Measurements from ENCODE around the gene RPTOR.

The RPTOR gene

DNA sequence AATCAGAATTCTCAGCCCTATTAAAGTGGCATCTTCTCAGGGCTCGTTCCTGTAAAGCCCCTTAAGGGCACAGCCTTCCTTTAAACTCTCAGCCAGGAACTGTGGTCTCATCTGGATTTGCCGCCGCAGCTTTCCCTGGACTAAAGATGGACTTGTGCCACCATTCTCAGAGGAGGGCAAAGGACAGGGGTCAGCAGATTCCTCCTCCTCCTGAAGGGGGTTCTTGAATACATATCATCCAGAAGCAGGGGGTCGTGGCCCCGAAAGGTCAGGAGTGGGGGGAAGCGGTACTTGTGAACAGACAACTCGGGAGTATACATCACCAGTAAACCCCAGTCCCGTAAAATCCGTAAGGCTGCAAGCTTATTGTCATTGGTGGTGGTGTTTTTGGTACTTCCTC lies 174.8 kb downstream of the RPTOR start:
- Histone ChIP-seq H3K27me3 (ENCODE audit: insufficient read depth, low read length) (no peaks in the 10 kb centered on the region), H3K9me2 (ENCODE audit: low read depth, low read length) (no peaks in the 10 kb centered on the region), H3K4me1 (ENCODE audit: insufficient read depth, low read length, severe bottlenecking) (peaks cover 68% of the 10 kb centered on the region), H3F3A (ENCODE audit: insufficient read depth, low read length) (no peaks in the 10 kb centered on the region), H3K9ac (ENCODE audit: low read length) (no peak overlapping the region), H3K36me3 (ENCODE audit: insufficient read depth, low read length) (no peaks in the 10 kb centered on the region), H3K4me2 (ENCODE audit: low read length) (no peak overlapping the region), H3K27ac (ENCODE audit: low read depth, low read length, poor library complexity, severe bottlenecking) (peak overlapping the region; percentile 37), H2AFZ (ENCODE audit: low read length) (no peak overlapping the region), H4K20me1 (ENCODE audit: insufficient read depth, low read length) (no peaks in the 10 kb centered on the region), H3K79me2 (ENCODE audit: insufficient read depth, low read length) (peaks cover 20% of the 10 kb centered on the region), H3K9me3 (ENCODE audit: low read length) (no peaks in the 10 kb centered on the region), H3K4me3 (ENCODE audit: low read depth, low read length, poor library complexity, severe bottlenecking) (no peak overlapping the region)
- TF ChIP-seq, protein P1, sequence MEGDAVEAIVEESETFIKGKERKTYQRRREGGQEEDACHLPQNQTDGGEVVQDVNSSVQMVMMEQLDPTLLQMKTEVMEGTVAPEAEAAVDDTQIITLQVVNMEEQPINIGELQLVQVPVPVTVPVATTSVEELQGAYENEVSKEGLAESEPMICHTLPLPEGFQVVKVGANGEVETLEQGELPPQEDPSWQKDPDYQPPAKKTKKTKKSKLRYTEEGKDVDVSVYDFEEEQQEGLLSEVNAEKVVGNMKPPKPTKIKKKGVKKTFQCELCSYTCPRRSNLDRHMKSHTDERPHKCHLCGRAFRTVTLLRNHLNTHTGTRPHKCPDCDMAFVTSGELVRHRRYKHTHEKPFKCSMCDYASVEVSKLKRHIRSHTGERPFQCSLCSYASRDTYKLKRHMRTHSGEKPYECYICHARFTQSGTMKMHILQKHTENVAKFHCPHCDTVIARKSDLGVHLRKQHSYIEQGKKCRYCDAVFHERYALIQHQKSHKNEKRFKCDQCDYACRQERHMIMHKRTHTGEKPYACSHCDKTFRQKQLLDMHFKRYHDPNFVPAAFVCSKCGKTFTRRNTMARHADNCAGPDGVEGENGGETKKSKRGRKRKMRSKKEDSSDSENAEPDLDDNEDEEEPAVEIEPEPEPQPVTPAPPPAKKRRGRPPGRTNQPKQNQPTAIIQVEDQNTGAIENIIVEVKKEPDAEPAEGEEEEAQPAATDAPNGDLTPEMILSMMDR (IDR thresholded peaks at IDR 0.05; ENCODE audit: low read length): no peak
- no peak for TF ChIP-seq EZH2 (IDR thresholded peaks at IDR 0.05; ENCODE audit: borderline replicate concordance, low read length)

DNA sequence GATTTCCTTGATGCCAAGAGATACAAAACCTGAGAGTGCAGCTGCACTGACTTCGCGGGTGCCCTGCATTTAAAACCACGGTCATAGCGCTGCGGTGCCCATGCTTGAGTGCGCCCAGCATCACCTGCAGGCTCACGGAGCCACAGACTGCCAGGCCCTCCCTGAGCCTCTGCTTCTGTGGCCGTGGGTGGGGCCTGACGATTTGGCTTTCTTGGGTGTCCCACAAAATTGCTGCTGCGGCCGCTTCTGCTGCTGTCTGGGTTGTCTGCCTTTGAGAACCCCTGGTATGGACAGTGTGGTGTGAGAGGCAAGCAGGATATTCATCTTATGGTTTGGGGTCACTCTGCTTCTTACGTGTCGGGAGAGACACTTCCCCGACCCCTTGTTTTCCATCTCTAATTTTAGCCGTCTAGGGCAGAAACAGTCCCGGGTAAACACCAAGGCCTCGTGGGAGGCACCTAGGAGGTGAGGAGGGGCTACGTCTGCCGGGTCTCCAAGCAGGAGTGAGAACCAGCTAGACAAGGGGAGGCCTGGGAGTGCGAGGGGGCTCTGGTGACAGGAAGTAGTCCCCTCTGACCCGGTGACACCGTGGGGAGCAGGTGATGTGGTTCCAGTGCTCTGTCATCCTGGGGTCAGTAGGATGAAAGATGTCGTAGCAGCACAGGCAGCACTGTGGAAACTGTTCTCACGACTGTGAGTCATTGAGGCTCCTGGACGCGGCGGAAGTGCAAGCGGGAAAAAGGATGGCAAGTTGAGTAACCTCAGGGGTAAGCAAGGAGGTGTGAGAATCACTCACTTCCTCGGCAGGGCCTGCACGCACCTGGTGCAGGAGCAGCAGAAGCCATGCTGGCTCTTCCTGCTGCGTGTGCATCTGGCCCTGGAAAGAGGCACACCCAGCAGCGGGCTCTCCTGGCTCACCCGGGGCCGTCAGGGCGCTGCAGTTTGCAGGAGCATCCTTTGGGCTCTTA lies 176.3 kb downstream of the RPTOR start:
- TF ChIP-seq, protein P1 (IDR thresholded peaks at IDR 0.05; ENCODE audit: low read length): no peak
- TF ChIP-seq EZH2 (IDR thresholded peaks at IDR 0.05; ENCODE audit: borderline replicate concordance, low read length): no peak
- H3K27ac ChIP-seq (ENCODE audit: low read depth, low read length, poor library complexity, severe bottlenecking): peak overlapping the region; percentile 98
- H3K9me3 ChIP-seq (ENCODE audit: low read length): no peaks in the 10 kb centered on the region
- H4K20me1 ChIP-seq (ENCODE audit: insufficient read depth, low read length): no peaks in the 10 kb centered on the region
- H3K4me2 ChIP-seq (ENCODE audit: low read length): peak overlapping the region; percentile 70
- H3K4me3 ChIP-seq (ENCODE audit: low read depth, low read length, poor library complexity, severe bottlenecking): peak overlapping the region; percentile 60
- peak overlapping the region; percentile 64 for H3K9ac ChIP-seq (ENCODE audit: low read length)
- H3K36me3 ChIP-seq (ENCODE audit: insufficient read depth, low read length): no peaks in the 10 kb centered on the region
- no peaks in the 10 kb centered on the region for H3K27me3 ChIP-seq (ENCODE audit: insufficient read depth, low read length)
- no peaks in the 10 kb centered on the region for H3F3A ChIP-seq (ENCODE audit: insufficient read depth, low read length)
- H3K79me2 ChIP-seq (ENCODE audit: insufficient read depth, low read length): peaks cover 24% of the 10 kb centered on the region
- H3K9me2 ChIP-seq (ENCODE audit: low read depth, low read length): no peaks in the 10 kb centered on the region
- H2AFZ ChIP-seq (ENCODE audit: low read length): no peak overlapping the region
- peaks cover 83% of the 10 kb centered on the region for H3K4me1 ChIP-seq (ENCODE audit: insufficient read depth, low read length, severe bottlenecking)

DNA sequence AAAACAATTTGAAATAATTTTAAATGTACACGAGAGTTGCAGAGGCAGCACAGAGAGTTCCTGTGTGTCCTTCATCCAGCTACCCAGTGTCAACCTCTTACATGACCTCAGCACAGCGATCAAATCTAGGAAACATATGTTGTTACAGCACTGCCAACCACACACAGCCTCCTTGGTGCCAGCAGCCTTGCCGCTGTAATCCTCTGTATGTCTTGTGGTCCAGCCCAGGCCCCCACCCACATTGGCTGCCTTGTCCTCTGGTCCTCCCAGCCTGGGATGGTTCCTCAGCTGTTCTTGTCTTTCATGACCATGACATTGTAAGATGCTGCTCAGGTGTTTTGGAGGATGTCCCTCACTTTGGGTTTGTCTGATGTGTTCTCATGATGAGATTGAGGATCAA lies 178.0 kb downstream of the RPTOR start:
- TF ChIP-seq, protein P1 (IDR thresholded peaks at IDR 0.05; ENCODE audit: low read length): no peak
- Histone ChIP-seq H3K9ac (ENCODE audit: low read length) (peak overlapping the region; percentile 64; the same call in 1 of the 2 replicates), H3K4me3 (ENCODE audit: low read depth, low read length, poor library complexity, severe bottlenecking) (peak overlapping the region; percentile 60), H3K9me3 (ENCODE audit: low read length) (no peaks in the 10 kb centered on the region), H3K4me2 (ENCODE audit: low read length) (peak overlapping the region; percentile 70), H3K27me3 (ENCODE audit: insufficient read depth, low read length) (no peaks in the 10 kb centered on the region), H3K36me3 (ENCODE audit: insufficient read depth, low read length) (peaks cover 8% of the 10 kb centered on the region; the same call in 1 of the 2 replicates), H4K20me1 (ENCODE audit: insufficient read depth, low read length) (no peaks in the 10 kb centered on the region), H3K79me2 (ENCODE audit: insufficient read depth, low read length) (peaks cover 40% of the 10 kb centered on the region), H2AFZ (ENCODE audit: low read length) (no peak overlapping the region), H3K4me1 (ENCODE audit: insufficient read depth, low read length, severe bottlenecking) (peaks cover 99% of the 10 kb centered on the region), H3K27ac (ENCODE audit: low read depth, low read length, poor library complexity, severe bottlenecking) (peak overlapping the region; percentile 98), H3K9me2 (ENCODE audit: low read depth, low read length) (no peaks in the 10 kb centered on the region), H3F3A (ENCODE audit: insufficient read depth, low read length) (no peaks in the 10 kb centered on the region)

Measured in OCI-LY1 (cell line).